Renal cortical epithelial cell (primary cell): ENCODE measurements around the gene NUDCD3. TPM values are rescaled to one million over a fixed set of nuclear protein-coding genes. Genes with fewer than 3 reads are reported as not detected.
A peak's percentile ranks its signal among the peaks of the same experiment; 100 is the strongest.

ENCODE experiments used
- DNase-seq: peaks from one replicate; pipeline ENCODE4 v3.0.0-alpha.2; 2011; ENCODE audit warnings: low read depth
- total RNA-seq: library from RNA; depleted of rRNA; stranded (reverse); fragments of >200 nt; gene quantifications from 2 replicates; pipeline ENCODE4 v1.2.3, GENCODE V29; 2014

NUDCD3 gene
- total RNA-seq, 1 donor from 2014 or later: 133 TPM

DNA sequence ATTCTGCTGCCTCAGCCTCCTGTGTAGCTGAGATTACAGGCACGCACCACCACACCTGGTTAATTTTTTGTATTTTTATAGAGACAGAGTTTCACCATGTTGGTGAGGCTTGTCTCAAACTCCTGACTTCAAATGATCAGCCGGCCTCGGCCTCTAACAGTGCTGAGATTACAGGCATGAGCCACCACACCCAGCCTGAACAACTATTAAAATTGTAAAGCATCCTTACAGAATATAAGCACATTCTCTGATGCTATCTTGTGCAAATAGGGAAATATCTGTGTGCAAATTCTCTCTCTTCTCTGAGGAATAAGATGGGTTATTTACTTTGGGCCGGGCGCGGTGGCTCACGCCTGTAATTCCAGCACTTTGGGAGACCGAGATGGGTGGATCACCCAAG, 12.5 kb downstream of the NUDCD3 start:
- DNase-seq: no peak

DNA sequence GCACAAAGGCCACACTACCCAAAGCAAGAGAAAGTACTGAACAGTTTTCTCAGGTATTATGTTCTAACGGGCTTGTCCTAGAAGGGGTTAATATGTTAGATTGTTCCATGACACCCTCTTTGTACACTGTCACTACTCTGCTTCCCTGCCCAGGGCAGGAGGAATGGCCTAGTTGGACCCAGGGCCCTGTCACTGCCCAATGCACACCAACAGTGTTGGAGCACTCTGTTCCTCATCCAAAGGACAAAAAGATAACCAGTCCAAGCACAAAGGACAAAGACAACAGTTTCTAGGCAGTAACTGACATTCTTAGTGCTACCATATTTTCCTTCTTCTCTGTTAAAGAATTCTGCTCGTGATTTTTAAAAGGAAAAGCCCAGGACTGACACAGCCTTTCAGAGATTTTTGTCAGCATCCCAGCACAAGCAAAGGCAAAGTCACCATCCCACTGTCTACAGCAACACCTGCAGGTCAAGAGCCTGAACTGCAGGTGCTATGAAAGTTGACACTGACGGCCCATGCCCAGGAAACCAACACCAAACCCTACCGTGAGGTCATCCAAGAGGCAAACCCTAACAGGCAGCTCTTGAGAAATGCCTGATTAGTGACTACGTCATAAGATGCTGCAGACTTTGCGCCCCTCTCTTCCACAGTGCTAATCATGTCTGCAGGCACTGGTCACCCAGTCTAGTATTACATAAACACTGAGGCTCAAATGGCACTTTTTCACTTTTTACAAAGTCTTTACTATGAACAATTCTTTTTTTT, 13.2 kb downstream of the NUDCD3 start:
- peak; percentile 77 for DNase-seq

DNA sequence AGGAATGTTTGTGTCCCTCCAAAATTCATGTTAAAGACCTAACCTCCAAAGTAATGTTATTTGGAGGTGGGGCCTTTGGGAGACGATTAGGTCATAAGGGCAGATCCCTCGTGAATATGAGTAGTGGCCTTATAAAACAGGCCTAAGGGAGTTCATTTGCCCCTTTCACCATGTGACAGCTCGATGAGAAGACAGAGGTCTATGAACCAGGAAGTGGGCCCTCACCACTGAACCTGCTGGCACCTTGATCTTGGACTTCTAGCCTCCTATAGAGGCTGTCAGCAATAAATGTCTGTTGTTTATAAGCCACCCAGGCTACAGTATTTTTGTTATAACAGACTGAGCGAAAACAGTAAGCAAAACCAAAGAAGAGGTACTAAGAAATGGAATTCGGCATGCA, 14.1 kb downstream of the NUDCD3 start:
- no peak for DNase-seq

DNA sequence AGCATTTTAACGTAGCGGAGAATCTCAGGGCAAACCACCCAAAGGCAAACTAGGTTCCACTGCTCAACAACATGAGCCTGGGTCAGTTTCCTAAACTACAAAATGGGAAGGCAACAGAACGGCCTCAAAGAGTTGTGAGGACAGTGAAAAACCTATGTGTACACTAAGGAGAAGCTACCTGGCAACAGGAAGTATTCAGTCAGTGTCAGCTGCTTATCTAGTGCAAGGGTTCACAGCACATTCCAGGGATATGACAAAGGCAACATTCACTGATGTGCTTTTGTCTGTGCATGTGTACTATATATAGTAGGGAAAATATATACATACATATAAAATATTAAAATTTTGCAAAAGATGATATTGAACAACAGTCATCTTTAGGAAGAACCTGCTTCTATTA, 17.2 kb downstream of the NUDCD3 start:
- peak; percentile 73 for DNase-seq

DNA sequence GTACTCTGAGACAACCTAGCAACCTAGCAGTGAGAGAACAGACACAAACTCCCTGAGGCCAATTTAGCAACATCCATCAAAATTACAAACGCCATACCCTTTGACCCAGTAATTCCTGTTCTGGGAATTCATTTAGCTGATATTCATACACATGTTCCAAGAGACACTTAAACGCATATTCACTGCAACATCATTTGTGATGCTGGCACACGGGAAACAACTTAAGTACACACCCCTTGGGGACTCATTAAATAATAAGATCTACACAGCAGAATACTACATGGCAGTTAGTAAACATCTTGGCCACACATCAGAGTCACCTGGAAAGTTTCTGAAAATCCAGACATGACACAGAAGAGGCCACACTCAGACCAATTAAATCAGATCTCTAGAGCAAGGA, 17.6 kb downstream of the NUDCD3 start:
- DNase-seq: no peak

DNA sequence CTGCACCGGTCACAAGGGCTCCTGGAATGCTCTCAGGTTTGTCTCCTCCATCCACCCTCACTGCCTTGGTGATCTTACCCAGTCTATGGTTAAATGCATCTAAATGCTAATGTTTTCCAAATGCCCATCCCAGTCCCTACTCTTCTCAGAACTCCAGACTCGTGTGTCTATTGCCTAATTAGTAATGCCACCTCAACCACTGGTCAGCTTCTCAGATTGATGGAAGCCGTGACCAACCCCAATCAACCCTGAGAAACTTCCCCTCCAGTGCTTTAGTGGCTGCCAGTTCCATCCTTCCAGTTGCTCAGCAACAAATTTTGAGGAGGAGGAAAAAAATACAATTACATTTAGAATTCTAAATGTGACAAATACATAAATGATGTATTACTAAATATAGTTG, 18.6 kb downstream of the NUDCD3 start:
- peak; percentile 28 for DNase-seq

DNA sequence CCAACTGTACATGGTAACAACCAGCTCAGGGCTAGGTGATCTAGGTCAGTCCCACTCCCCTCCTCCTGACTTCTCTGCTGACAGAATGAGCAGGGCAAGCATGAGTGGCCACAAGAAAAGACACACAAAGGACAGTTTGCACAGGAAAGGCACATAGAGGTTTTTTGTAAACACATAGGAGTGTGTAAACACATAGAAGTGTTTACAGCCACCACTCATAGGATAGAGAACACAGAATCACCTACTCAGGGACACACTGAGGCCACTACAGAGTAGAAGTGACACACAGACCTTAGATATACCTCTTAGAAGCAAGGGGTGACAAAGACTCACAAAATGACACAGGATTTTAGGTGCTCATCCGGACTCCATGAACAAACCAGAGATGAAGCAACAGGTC, 19.0 kb downstream of the NUDCD3 start:
- no peak for DNase-seq

DNA sequence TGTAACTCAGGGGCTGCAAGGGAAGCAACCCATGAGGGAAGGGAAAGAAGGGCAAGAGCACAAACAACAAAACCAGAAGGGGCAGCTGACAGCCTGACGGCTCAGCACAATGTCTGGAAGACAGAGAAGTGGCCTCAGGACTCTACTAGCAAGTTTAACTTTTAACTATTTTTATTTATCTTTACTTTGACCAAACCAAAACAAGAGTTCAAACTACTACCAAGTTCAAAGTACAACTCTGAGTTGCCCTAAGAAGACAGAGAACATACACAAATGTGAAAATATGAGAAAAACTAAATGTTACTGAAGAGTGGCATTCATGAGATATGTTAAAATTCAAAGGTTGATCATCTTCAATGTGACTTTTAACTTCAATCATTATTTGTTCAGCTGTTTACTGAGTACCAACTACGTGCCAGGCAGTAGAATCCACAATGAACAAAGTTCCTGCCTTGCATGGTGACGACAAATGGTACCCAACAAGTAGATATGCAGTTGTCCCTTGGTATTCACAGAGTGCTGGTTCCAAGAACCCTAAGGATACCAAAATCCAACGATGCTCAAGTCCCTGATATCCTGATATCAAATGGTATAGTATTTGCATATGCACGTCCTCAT, 19.7 kb downstream of the NUDCD3 start:
- no peak for DNase-seq

DNA sequence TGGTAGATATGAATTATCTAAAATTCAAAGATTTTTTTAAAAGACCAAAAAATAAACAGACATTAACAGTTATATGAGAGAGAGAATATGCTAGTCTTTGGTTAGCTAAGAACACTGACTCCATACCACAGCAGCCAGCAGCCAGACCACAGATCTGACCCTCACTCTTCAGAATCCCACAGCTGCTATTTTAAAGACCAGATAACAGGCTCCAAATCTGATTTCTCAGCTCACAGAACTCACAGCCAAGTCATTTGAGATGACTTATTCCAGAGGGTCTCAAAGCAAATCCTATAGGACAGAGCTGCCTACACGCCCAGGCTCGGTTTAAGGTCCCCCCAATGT, 20.4 kb downstream of the NUDCD3 start:
- DNase-seq: peak; percentile 29

DNA sequence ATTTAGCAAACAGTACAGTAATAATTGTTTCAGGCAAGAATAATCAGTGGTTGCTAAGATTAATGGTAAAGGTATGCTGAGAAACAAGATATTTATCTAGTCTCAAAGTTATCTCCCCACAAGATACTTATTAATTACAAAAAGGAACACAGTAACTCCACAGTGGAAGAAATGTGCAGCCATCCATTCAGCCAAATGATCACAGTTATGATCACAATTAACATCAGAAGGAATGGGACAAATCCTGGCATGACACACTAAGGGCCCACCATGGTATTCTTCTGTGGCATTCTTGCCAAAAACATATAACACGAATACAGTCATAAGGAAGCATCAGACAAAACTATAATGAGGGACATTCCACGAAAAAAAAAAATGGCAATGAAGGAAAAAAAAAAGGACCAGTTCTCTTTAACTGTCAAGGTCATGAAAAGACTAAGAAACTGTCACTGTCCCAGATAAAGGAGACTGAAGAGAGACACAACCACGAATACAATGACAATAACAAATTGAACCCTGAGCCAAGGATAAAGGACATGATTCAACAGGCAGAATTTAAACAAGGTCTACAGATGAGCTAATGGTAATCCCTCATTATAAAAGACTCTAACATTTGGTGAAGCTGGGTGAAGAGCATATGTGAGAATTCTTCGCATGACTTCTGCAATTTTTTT, 20.9 kb downstream of the NUDCD3 start:
- DNase-seq: peak; percentile 68

DNA sequence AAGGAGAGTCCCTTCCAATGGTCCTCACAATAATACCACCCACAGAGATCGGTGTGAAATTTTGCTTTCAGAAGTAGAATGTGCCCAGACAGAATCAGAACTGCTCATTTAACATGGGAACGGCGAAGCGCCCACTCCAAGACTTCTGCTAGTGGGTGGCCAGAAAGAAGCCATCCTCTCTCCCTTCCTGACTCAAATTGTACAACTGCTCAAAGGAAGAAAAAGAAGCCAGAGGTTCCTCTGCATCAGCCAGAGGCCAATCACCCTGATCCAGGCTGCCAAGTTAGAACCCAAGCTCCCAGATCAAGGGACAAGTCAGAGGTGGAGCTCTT, 23.3 kb downstream of the NUDCD3 start:
- DNase-seq: no peak

DNA sequence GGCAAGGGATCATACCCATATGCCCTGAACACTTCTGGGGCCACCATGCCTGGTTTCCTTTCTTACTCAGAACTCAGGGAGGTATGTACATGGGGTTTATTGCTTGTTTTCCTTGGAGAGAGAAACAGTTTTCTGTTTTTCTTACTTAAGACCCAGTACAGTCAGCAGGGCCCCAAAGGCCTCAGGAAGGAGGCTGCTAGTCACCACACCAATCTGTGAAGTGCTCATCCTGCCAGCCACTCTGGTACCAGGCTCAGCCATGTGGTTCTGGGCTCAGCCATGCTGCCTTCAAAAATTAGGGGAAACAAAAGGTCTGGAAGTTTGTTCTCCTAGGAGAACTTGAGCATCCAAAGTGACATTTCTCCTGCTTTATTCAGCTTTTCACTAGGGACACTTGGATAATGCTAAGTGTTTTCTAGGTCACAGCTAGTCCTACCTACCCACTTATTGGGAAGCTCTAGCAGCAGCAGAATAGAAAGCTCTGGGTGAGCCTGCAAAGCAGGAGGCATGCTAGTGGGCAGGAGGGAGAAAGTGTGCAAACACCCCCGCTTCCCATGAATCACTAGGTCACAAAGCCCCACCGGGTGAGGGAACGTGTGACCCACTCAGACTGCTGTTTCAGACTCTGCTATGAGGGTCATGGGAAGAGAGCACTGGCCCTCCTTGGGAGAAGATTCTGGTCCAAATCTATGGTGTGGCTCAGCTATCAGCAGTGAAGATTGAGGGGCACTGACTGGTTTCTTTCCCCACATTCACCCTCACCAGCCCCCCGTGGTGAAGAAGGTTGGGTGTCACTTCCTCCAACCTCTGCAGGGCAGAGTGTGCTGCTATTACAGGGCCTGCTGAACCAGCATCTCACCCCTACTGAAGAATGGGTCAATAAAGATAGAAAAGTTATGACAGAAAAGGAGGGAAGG, 23.9 kb downstream of the NUDCD3 start:
- peak; percentile 42 for DNase-seq

DNA sequence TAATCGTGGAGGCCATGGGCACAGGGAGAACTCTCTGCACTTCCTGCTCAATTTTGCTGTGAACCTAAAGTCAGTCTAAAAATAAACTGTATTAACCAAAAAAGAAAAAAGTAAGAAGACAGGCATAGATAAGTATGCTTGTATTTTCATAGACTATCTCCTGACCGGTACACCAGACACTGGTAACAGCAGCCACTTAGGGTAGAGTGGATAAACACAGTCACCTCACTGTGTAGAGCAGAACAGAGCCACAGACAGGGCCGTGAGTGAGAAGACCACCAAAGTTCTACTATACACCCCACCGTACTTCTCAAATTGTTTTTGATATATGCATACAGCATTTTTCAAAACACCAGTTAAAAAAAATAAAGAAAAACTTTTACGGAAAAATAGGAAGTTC, 25.0 kb downstream of the NUDCD3 start:
- DNase-seq: no peak

DNA sequence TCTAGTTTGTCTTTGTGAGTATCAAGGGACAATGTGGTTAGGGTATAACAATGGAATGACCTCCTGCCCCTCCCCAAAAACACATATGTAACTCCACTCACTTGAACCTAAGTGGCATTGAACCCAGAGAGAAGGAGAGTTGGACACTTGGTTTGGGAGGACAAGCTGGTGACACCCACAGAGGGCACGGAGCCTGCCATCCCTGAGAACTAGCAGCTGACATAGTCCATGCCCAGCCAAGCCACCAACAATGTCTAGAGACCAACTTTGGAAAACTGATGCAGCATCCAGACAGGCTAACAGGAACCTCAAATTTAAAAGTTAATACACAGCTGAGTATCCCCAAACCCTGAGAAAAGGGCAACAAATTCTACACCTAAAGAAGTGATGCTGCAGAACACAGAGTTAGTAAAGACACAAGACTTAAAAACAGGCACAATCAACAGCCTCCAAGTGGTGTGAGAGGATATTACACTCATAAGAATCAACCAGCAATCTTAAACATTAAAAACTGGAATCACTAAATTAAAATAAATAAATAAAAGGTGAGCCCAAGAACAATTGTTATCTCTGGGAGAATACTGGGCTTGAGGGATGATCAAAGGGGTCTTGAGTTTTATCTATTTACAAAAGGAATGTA, 27.2 kb downstream of the NUDCD3 start:
- peak; percentile 25 for DNase-seq

DNA sequence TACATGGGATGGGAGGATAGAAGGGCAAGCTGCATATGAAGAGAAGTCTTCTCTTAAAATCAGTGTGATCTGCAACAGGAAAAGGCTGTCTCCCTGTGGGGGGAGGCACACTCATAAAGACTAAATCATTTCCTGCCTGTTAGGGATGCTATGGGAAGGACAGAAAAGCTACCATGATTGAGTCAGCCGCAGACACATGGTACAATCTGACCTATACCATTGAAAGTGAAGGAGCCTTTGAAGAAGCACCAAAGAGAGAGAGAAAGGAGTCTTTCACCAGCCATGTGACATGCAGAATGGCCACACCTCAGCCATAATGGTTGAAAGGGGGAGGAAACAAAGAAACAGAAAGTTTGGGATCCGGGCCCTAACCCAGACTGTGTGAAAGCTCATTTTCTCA, 29.1 kb downstream of the NUDCD3 start:
- no peak for DNase-seq

DNA sequence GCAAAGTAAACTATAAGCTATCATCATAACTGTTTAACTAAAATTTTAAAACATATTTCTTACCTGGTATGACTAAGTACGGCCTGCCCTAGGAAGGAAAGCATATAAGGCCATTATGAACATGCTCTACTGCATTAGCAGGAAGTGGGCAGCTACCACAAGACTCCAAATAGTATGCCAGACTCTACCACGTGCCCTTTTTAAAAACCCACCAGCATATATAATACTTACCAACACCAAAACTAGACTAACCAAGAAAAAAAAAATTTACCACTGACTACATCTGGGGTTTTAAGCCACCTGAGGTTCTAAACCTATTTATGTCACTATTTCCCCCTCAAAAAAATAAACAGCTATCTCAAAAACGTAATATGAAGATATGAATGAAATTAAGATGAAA, 30.1 kb downstream of the NUDCD3 start:
- DNase-seq: peak; percentile 51

DNA sequence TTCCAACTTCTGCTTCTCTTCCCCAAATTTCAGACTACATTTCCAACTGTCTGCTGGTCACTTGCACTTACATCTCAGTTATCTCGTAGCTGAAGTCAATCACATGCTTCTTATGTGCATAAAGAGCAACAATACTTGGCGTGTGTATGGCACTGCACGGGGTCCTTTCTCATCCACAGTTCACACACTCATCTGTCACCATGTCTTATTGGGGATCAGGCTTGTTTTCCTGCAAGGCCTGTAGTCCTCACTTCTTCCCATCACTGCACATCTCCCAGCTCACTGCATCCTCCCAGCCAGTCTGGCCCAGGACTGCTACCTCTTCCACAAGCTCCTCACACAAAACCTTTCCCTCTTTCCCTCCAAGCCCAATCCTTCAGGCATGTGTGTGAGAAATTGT, 35.3 kb downstream of the NUDCD3 start:
- DNase-seq: no peak

DNA sequence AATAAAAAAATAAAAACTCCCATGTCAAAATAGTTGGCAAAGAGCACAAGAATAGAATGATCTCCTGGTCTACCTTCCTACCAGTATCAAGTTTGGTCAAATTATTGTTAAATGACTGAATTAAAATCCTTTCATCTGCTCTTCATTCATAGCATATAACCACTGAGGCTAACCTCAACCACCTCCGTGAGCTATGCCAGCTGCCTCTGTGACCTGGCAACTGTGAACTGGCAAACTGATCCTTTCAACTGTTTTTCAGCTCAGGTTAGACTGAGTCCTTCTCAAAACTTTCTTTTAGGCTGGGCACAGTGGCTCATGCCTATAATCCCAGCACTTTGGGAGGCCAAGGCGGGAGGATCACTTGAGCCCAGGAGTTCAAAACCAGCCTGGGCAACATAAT, 36.1 kb downstream of the NUDCD3 start:
- no peak for DNase-seq

DNA sequence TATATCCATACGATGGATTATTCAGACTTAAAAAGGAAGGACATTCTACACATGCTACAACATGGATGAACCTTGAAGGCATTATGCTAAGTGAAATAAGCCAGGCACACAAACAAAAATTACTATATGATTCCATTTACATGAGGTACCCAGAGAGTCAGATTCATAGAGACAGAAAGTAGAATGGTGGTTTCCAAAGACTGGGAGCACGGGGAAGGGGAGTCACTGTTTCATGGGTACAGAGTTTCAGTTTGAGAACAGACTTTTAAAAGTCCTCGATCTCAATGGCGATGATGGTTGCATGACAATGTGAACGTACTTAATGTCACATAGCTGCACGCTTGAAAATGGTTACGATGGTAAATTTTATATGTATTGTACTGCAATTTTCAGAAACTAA, 39.3 kb downstream of the NUDCD3 start:
- no peak for DNase-seq

DNA sequence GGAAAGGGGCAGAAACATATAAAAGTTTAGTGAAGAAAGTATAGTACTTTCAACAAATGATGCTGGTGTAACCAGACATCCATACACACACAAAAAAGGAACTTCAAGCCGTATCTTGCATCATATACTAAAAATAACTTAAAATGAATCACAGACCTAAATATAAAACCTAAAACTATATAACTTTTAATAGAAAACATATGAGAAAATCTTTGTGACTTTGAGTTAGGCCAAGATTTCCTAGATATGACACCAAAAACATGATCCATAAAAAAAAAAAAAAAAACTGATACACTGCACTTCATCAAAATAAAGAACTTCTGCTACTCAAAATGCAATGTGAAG, 40.9 kb downstream of the NUDCD3 start:
- no peak for DNase-seq

DNA sequence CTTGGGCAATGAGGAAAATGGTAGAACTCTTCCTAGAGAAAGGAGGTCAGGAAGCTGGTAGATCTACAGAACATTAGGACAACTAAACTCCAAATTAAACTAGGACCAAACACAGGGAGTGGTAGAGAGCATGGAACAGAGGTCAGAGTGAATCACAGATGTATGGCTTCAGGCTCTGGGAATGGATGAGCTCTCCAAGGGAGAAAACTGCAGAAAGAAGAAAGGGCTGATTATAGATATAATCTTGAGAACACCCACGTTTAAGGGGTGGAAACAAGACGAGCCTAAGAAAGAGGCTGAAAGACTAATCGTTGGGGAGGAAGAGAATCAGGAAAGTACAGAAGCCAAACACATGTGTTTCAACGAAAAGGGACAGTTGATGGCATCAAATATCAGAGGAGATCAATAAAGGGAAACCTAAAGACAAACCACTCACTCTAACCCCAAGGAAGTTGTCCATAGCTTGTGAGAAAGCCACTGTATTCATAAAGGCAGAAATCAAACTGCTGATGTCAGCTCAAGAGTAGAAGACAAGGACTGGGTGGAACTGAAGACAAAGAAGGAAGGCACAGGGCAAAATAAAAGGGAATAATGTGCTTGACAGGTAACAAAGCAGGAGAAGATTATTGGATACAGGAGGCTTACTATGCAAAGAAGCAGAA, 41.4 kb downstream of the NUDCD3 start:
- DNase-seq: no peak
